Fibroblast of lung (primary cell): ENCODE data around the gene TCERG1L. TPM values are rescaled to one million over a fixed set of nuclear protein-coding genes. Genes with fewer than 3 reads are reported as not detected.

Source experiments
- DNase-seq, 2 donors: peaks; one replicate each; pipeline versions ENCODE4 v3.0.0 to v3.0.0-alpha.2; 2010; ENCODE audit warnings: low read depth in 2 of 2
- H2AFZ ChIP-seq: 2 replicates; pipeline ENCODE4 v1.5.1; 2012; ENCODE audit warnings: low read length, control low read depth, inconsistent platforms
- H3K27ac ChIP-seq: 2 replicates; pipeline ENCODE4 v1.5.1; 2011; ENCODE audit warnings: low read length, control low read depth; ENCODE audit not compliant: insufficient read depth
- H3K27me3 ChIP-seq: 2 replicates; pipeline ENCODE4 v1.5.1; 2011; ENCODE audit warnings: mild to moderate bottlenecking, low read length; ENCODE audit not compliant: control insufficient read depth, insufficient read depth
- H3K36me3 ChIP-seq: 2 replicates; pipeline ENCODE4 v1.5.1; 2011; ENCODE audit warnings: low read length; ENCODE audit not compliant: control insufficient read depth, insufficient read depth
- H3K4me1 ChIP-seq: 2 replicates; pipeline ENCODE4 v1.5.1; 2011; ENCODE audit warnings: low read length; ENCODE audit not compliant: control insufficient read depth, insufficient read depth; ENCODE audit errors: extremely low read depth
- H3K4me2 ChIP-seq: 2 replicates; pipeline ENCODE4 v1.5.1; 2011; ENCODE audit warnings: low read length, control low read depth; ENCODE audit not compliant: insufficient read depth; ENCODE audit errors: extremely low read depth
- H3K4me3 ChIP-seq, 4 experiments: fragments of 200-600 bp in 1 of 4; sonication (generic) in 1 of 4; replicated peaks in 1 of 4; 2 replicates each; pipeline ENCODE4 v1.5.1; 2011 to 2016; ENCODE audit warnings: low read length in 4 of 4, low read depth in 3 of 4, mild to moderate bottlenecking in 3 of 4, control low read depth in 2 of 4, inconsistent platforms in 1 of 4, mixed read lengths in 1 of 4; ENCODE audit not compliant: insufficient read depth in 1 of 4; ENCODE audit errors: control extremely low read depth in 1 of 4
- H3K79me2 ChIP-seq: 2 replicates; pipeline ENCODE4 v1.5.1; 2012; ENCODE audit warnings: mild to moderate bottlenecking, low read length, inconsistent platforms; ENCODE audit not compliant: control insufficient read depth, insufficient read depth
- H3K9ac ChIP-seq: 2 replicates; pipeline ENCODE4 v1.5.1; 2011; ENCODE audit warnings: mild to moderate bottlenecking, low read length, control low read depth; ENCODE audit not compliant: insufficient read depth
- H3K9me3 ChIP-seq: 2 replicates; pipeline ENCODE4 v1.5.1; 2012; ENCODE audit warnings: low read depth, low read length; ENCODE audit not compliant: control insufficient read depth, insufficient read depth
- H4K20me1 ChIP-seq: 2 replicates; pipeline ENCODE4 v1.5.1; 2011; ENCODE audit warnings: low read length; ENCODE audit not compliant: control insufficient read depth, insufficient read depth; ENCODE audit errors: extremely low read depth
- EZH2 ChIP-seq: IDR thresholded peaks from 2 replicates; pipeline ENCODE4 v1.5.1; 2012; ENCODE audit warnings: low read length, control low read depth, mild to moderate bottlenecking; ENCODE audit errors: missing control alignments
- polyA plus RNA-seq, 2 donors: library from polyadenylated mRNA; depleted of rRNA in 1 of 2; stranded (reverse) in 1 of 2; unstranded in 1 of 2; fragments of >200 nt; gene quantifications; 2 replicates each; pipeline ENCODE4 v1.2.1, GENCODE V29; 2011 to 2012; ENCODE audit warnings: missing spikeins in 1 of 2
- total RNA-seq: library from RNA; depleted of rRNA; stranded (reverse); fragments of >200 nt; gene quantifications from 2 replicates; pipeline ENCODE4 v1.2.1, GENCODE V29; 2014
- TF ChIP-seq, protein P1 (sequence below), 2 donors: IDR thresholded peaks in 1 of 2; conservative IDR thresholded peaks in 1 of 2; 1 replicate in 1 of 2; 2 replicates in 1 of 2; pipeline ENCODE4 v1.5.1; 2011 to 2012; ENCODE audit warnings: low read length in 2 of 2, control low read depth in 1 of 2, inconsistent platforms in 1 of 2, low read depth in 1 of 2, mild to moderate bottlenecking in 1 of 2

TCERG1L gene
- total and polyA plus RNA-seq, 2 donors (not counting 1 experiment from before 2014, with no cell fraction given) = 0.02 TPM; not detected in 1

DNA sequence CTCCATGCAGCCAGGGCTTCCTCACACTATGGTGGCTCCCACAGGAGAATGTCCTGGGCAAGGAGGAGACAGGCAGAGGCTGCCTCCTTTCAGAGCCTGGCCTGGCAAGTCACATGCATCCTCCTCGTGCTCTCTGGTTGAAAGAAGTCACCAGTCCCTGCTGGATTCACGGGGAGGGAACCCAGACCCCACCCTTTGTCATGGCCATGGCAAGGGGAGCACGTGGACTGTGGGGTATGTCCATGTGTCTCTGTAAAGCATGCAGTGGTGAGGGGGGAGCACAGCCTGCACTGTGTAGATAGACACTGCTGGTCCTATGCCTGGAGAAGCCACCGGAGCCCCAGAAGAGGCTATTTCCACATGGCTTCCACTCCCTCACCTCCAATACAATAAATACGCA is 225.0 kb downstream of the TCERG1L start:
- Histone ChIP-seq H3K36me3 (no peaks in the 10 kb centered on the region), H3K9me3 (no peaks in the 10 kb centered on the region), H3K9ac (no peak overlapping the region), H3K27me3 (no peaks in the 10 kb centered on the region), H3K4me2 (no peak overlapping the region), H3K27ac (no peak overlapping the region), H2AFZ (no peak overlapping the region), H3K79me2 (no peaks in the 10 kb centered on the region), H3K4me1 (no peaks in the 10 kb centered on the region), H4K20me1 (no peaks in the 10 kb centered on the region), H3K4me3 (no peak overlapping the region)
- DNase-seq = no peak
- TF ChIP-seq, protein P1, sequence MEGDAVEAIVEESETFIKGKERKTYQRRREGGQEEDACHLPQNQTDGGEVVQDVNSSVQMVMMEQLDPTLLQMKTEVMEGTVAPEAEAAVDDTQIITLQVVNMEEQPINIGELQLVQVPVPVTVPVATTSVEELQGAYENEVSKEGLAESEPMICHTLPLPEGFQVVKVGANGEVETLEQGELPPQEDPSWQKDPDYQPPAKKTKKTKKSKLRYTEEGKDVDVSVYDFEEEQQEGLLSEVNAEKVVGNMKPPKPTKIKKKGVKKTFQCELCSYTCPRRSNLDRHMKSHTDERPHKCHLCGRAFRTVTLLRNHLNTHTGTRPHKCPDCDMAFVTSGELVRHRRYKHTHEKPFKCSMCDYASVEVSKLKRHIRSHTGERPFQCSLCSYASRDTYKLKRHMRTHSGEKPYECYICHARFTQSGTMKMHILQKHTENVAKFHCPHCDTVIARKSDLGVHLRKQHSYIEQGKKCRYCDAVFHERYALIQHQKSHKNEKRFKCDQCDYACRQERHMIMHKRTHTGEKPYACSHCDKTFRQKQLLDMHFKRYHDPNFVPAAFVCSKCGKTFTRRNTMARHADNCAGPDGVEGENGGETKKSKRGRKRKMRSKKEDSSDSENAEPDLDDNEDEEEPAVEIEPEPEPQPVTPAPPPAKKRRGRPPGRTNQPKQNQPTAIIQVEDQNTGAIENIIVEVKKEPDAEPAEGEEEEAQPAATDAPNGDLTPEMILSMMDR (conservative IDR thresholded peaks at IDR 0.05 in 1 of 2, IDR thresholded peaks at IDR 0.05 in 1 of 2; ENCODE audit: low read depth in 1 of 2, low read length in 2 of 2) = no peak
- no peak for TF ChIP-seq EZH2

DNA sequence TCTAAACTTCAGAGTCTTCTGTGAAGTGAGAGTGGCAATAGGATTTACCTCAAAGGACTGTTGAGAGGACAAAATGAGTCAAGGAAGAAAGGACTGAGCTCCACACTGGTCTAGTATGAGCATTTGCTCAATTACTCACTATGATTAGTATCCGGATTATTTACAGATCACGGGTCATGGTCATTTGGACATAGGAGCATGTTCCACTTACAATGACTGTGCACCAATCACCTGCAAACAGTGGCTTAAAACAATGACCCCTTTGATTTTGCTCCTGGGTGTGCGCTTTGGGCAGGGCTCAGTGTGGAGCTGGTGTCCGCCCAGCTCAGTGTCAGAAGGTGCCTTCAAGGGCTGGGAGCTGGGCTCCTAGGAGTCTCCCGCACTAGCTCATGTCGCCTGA is 225.4 kb downstream of the TCERG1L start:
- no peaks in the 10 kb centered on the region for H3K9me3 ChIP-seq
- DNase-seq = no peak
- H3K4me2 ChIP-seq = no peak overlapping the region
- H3K27ac ChIP-seq = no peak overlapping the region
- H2AFZ ChIP-seq = no peak overlapping the region
- H3K4me3 ChIP-seq = no peak overlapping the region
- TF ChIP-seq, protein P1 (conservative IDR thresholded peaks at IDR 0.05 in 1 of 2, IDR thresholded peaks at IDR 0.05 in 1 of 2; ENCODE audit: low read depth in 1 of 2, low read length in 2 of 2) = no peak
- TF ChIP-seq EZH2 = no peak
- no peak overlapping the region for H3K9ac ChIP-seq
- H3K27me3 ChIP-seq = no peaks in the 10 kb centered on the region
- no peaks in the 10 kb centered on the region for H3K4me1 ChIP-seq
- no peaks in the 10 kb centered on the region for H4K20me1 ChIP-seq
- H3K79me2 ChIP-seq = no peaks in the 10 kb centered on the region
- H3K36me3 ChIP-seq = no peaks in the 10 kb centered on the region

DNA sequence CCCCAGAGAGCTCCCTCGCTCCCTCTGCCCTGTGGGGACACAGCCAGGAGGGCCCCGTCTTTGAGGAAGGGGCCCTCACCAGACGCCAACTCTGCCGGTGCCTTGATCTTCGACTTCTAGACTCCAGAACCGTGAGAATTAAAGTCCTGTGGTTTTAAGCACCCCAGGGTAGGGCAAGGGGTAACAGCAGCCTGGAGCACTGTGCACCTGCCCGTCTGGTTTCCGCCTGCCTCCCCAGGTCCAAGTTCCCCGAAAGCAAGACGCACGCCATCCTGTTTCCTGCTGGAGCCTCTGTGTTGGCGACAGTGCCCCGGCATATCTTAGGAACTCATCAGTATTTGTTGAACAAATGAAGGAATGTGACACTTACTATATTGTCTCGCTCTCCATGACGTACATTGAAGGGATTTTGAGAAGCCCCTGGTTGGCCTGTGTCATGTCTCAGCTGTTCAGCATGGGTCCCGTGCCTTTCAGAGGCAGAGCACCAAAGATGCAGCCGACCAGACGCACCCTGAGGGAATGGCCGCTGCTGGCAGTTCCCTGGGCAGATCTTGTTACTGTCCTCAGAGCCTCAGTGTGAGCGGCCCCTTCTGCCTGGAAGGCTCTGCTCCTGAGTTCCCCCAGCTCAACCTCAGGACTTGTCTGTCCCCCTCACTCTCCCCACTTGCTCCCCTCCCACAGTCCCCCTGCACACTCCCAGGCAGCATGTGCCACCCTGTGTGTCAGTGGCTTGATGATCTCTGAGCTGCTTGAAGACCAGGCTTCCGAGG is 226.2 kb downstream of the TCERG1L start:
- Histone ChIP-seq H2AFZ (no peak overlapping the region), H3K36me3 (no peaks in the 10 kb centered on the region), H3K27me3 (no peaks in the 10 kb centered on the region), H3K4me1 (no peaks in the 10 kb centered on the region), H3K79me2 (no peaks in the 10 kb centered on the region), H3K4me3 (no peak overlapping the region), H3K9ac (no peak overlapping the region), H3K4me2 (no peak overlapping the region), H3K27ac (no peak overlapping the region), H4K20me1 (no peaks in the 10 kb centered on the region), H3K9me3 (no peaks in the 10 kb centered on the region)
- DNase-seq = no peak
- TF ChIP-seq EZH2 = no peak
- TF ChIP-seq, protein P1 (conservative IDR thresholded peaks at IDR 0.05 in 1 of 2, IDR thresholded peaks at IDR 0.05 in 1 of 2; ENCODE audit: low read depth in 1 of 2, low read length in 2 of 2) = no peak
